ENCODE measurements around the gene SAMD4A.

The SAMD4A gene

GRCh38 chr14:54579621-54580020 lies 12.7 kb downstream of the SAMD4A start:
- no peak for DNase-seq (ENCODE audit: low spot score)

GRCh38 chr14:54580933-54581332 lies 14.0 kb downstream of the SAMD4A start:
- in situ Hi-C loops (cut with MboI; ENCODE audit: low pct_unique_long_range_greater_than_20kb, low sequenced_read_pairs, unreplicated experiment), result no loop called here
- no peak for DNase-seq (ENCODE audit: low spot score)
- no peak for TF ChIP-seq CTCF (IDR thresholded peaks at IDR 0.05; ENCODE audit: extremely low read depth, insufficient read depth, missing control alignments)

More at GRCh38 chr14:54579621-54580020, 12.7 kb downstream of the SAMD4A start:
- in situ Hi-C loops (cut with MboI; ENCODE audit: low pct_unique_long_range_greater_than_20kb, low sequenced_read_pairs, unreplicated experiment), result no loop called here
- no peak for TF ChIP-seq CTCF (IDR thresholded peaks at IDR 0.05; ENCODE audit: extremely low read depth, insufficient read depth, missing control alignments)

GRCh38 chr14:54582334-54582733 lies 15.4 kb downstream of the SAMD4A start:
- no peak for DNase-seq (ENCODE audit: low spot score)
- in situ Hi-C loops (cut with MboI; ENCODE audit: low pct_unique_long_range_greater_than_20kb, low sequenced_read_pairs, unreplicated experiment), result no loop called here
- TF ChIP-seq CTCF (IDR thresholded peaks at IDR 0.05; ENCODE audit: extremely low read depth, insufficient read depth, missing control alignments), result no peak

- in situ Hi-C loops (cut with MboI; ENCODE audit: low pct_unique_long_range_greater_than_20kb, low sequenced_read_pairs, unreplicated experiment), result no loop called here
- TF ChIP-seq CTCF (IDR thresholded peaks at IDR 0.05; ENCODE audit: extremely low read depth, insufficient read depth, missing control alignments), result no peak
Measured at GRCh38 chr14:54584097-54584496, 17.2 kb downstream of the SAMD4A start.

GRCh38 chr14:54585214-54585613 lies 18.3 kb downstream of the SAMD4A start:
- in situ Hi-C loops (cut with MboI; ENCODE audit: low pct_unique_long_range_greater_than_20kb, low sequenced_read_pairs, unreplicated experiment), result no loop called here
- DNase-seq (ENCODE audit: low spot score), result no peak
- no peak for TF ChIP-seq CTCF (IDR thresholded peaks at IDR 0.05; ENCODE audit: extremely low read depth, insufficient read depth, missing control alignments)

More at GRCh38 chr14:54584097-54584496, 17.2 kb downstream of the SAMD4A start:
- DNase-seq (ENCODE audit: low spot score), result no peak

- TF ChIP-seq CTCF (IDR thresholded peaks at IDR 0.05; ENCODE audit: extremely low read depth, insufficient read depth, missing control alignments), result no peak
- in situ Hi-C loops (cut with MboI; ENCODE audit: low pct_unique_long_range_greater_than_20kb, low sequenced_read_pairs, unreplicated experiment), result no loop called here
- DNase-seq (ENCODE audit: low spot score), result no peak
Measured at GRCh38 chr14:54589076-54589475, 22.1 kb downstream of the SAMD4A start.

- no peak for TF ChIP-seq CTCF (IDR thresholded peaks at IDR 0.05; ENCODE audit: extremely low read depth, insufficient read depth, missing control alignments)
- in situ Hi-C loops (cut with MboI; ENCODE audit: low pct_unique_long_range_greater_than_20kb, low sequenced_read_pairs, unreplicated experiment), result no loop called here
- no peak for DNase-seq (ENCODE audit: low spot score)
Measured at GRCh38 chr14:54589843-54590242, 22.9 kb downstream of the SAMD4A start.
